SK-N-SH (cell line): ENCODE data around the gene SLC2A13. TPM values are rescaled to one million over a fixed set of nuclear protein-coding genes. Genes with fewer than 3 reads are reported as not detected.

ENCODE experiments used
- CTCF ChIA-PET: fragments of 300-600, 350-600 bp; formaldehyde crosslinking; extraction: SDS; loops from one replicate; lab custom pipeline; 2021; lab: Yijun Ruan, JAX
- POLR2A ChIA-PET: fragments of 350-600 bp; sonication (Branson Sonifier 250); formaldehyde crosslinking; extraction: SDS; loops from one replicate; lab custom pipeline; 2020; ENCODE audit warnings: antibody characterized with exemption, inconsistent platforms; lab: Yijun Ruan, JAX
- DNase-seq: peaks from one replicate; pipeline ENCODE4 v3.0.0; 2012
- H2AFZ ChIP-seq: fragments of 200-600 bp; sonication (generic); 2 replicates; pipeline ENCODE4 v1.8.1; 2016; ENCODE audit warnings: antibody characterized with exemption, mild to moderate bottlenecking, low read depth
- H3F3A ChIP-seq: fragments of 200-600 bp; sonication (generic); replicated peaks from 2 replicates; pipeline ENCODE3; 2016; ENCODE audit warnings: antibody characterized with exemption, mild to moderate bottlenecking; ENCODE audit not compliant: insufficient read depth
- H3K27ac ChIP-seq, 2 experiments: fragments of 200-500 bp in 1 of 2; fragments of 200-600 bp in 1 of 2; sonication (Bioruptor generic) in 1 of 2; sonication (generic), shearing (Covaris generic) in 1 of 2; 2 replicates each; pipeline versions ENCODE4 v1.5.1 to v1.6.1; 2014 to 2016; ENCODE audit warnings: low read depth in 2 of 2, inconsistent platforms in 1 of 2, low read length in 1 of 2, mild to moderate bottlenecking in 1 of 2, mixed read lengths in 1 of 2
- H3K27me3 ChIP-seq: fragments of 200-600 bp; sonication (generic), shearing (Covaris generic); 2 replicates; pipeline ENCODE4 v1.6.1; 2016; ENCODE audit warnings: mixed run types; ENCODE audit not compliant: insufficient read depth
- H3K36me3 ChIP-seq, 2 experiments: fragments of 200-500 bp in 1 of 2; fragments of 200-600 bp in 1 of 2; sonication (Bioruptor generic) in 1 of 2; sonication (generic) in 1 of 2; replicated peaks in 1 of 2; 2 replicates each; pipeline versions ENCODE3 to v1.5.1; 2014 to 2016; ENCODE audit warnings: low read length in 1 of 2, mild to moderate bottlenecking in 1 of 2; ENCODE audit not compliant: insufficient read depth in 2 of 2, control insufficient read depth in 1 of 2
- H3K4me1 ChIP-seq, 2 experiments: fragments of 200-500 bp in 1 of 2; fragments of 200-600 bp in 1 of 2; sonication (Bioruptor generic) in 1 of 2; sonication (generic), shearing (Covaris generic) in 1 of 2; 2 replicates each; pipeline versions ENCODE4 v1.5.1 to v1.6.1; 2014 to 2016; ENCODE audit warnings: low read depth in 1 of 2, low read length in 1 of 2, mixed run types in 1 of 2; ENCODE audit not compliant: insufficient read depth in 2 of 2, control insufficient read depth in 1 of 2
- H3K4me2 ChIP-seq: fragments of 200-600 bp; sonication (generic), shearing (Covaris generic); 2 replicates; pipeline ENCODE4 v1.6.1; 2017; ENCODE audit warnings: mixed run types
- H3K4me3 ChIP-seq, 2 experiments: fragments of 200-500 bp in 1 of 2; fragments of 200-600 bp in 1 of 2; sonication (Bioruptor generic) in 1 of 2; sonication (generic), shearing (Covaris generic) in 1 of 2; 2 replicates each; pipeline versions ENCODE4 v1.5.1 to v1.8.1; 2014 to 2016; ENCODE audit warnings: low read depth in 2 of 2, inconsistent platforms in 1 of 2, low read length in 1 of 2, mild to moderate bottlenecking in 1 of 2, mixed read lengths in 1 of 2, moderate library complexity in 1 of 2
- H3K79me2 ChIP-seq: fragments of 200-600 bp; sonication (generic); 2 replicates; pipeline ENCODE4 v1.8.1; 2017; ENCODE audit warnings: mild to moderate bottlenecking; ENCODE audit not compliant: insufficient read depth
- H3K9ac ChIP-seq: fragments of 200-600 bp; sonication (generic); 2 replicates; pipeline ENCODE4 v1.6.1; 2017; ENCODE audit warnings: mixed run types
- H3K9me2 ChIP-seq: fragments of 200-600 bp; sonication (generic); 2 replicates; pipeline ENCODE4 v1.6.1; 2017; ENCODE audit warnings: mixed run types
- H3K9me3 ChIP-seq: fragments of 200-600 bp; sonication (generic); 2 replicates; pipeline ENCODE4 v1.6.1; 2017; ENCODE audit warnings: mixed run types, mild to moderate bottlenecking, moderate library complexity
- H4K20me1 ChIP-seq: fragments of 200-600 bp; sonication (generic); 2 replicates; pipeline ENCODE4 v1.6.1; 2017; ENCODE audit warnings: mild to moderate bottlenecking, mixed run types; ENCODE audit not compliant: insufficient read depth
- CHD2 ChIP-seq: fragments of 150-350 bp; IDR thresholded peaks from 2 replicates; pipeline ENCODE4 v1.6.1; 2018; ENCODE audit warnings: low read length; ENCODE audit not compliant: partially characterized antibody
- ELF1 ChIP-seq: IDR thresholded peaks from 2 replicates; pipeline ENCODE4 v1.4.0; 2012
- EP300 ChIP-seq, 2 experiments: IDR thresholded peaks; 2 replicates each; pipeline versions ENCODE4 v1.4.0 to v1.6.1; 2012; ENCODE audit warnings: borderline replicate concordance in 1 of 2, low read depth in 1 of 2, low read length in 1 of 2
- FOXM1 ChIP-seq: IDR thresholded peaks from 2 replicates; pipeline ENCODE4 v1.4.0; 2012; ENCODE audit warnings: low read depth, mild to moderate bottlenecking
- GABPA ChIP-seq: IDR thresholded peaks from 2 replicates; pipeline ENCODE4 v1.4.0; 2012; ENCODE audit warnings: low read depth, mild to moderate bottlenecking
- GATA2 ChIP-seq: sonication (generic); formaldehyde crosslinking; IDR thresholded peaks from 2 replicates; pipeline ENCODE4 v1.5.0; 2020; ENCODE audit warnings: mild to moderate bottlenecking, missing genetic modification reagents
- IRF3 ChIP-seq: fragments of 150-350 bp; IDR thresholded peaks from 2 replicates; pipeline ENCODE4 v1.6.1; 2016; ENCODE audit warnings: mild to moderate bottlenecking, low read depth, low read length
- JUND ChIP-seq: IDR thresholded peaks from 2 replicates; pipeline ENCODE4 v1.4.0; 2012
- MXI1 ChIP-seq: IDR thresholded peaks from 2 replicates; pipeline ENCODE4 v1.6.1; 2012; ENCODE audit warnings: mild to moderate bottlenecking, low read depth, low read length, improper control_type of control experiment
- RXRA ChIP-seq: IDR thresholded peaks from 2 replicates; pipeline ENCODE4 v1.4.0; 2012; ENCODE audit warnings: low read depth, mild to moderate bottlenecking, borderline replicate concordance
- SMC3 ChIP-seq: IDR thresholded peaks from 2 replicates; pipeline ENCODE4 v1.6.1; 2012; ENCODE audit warnings: low read depth, low read length, improper control_type of control experiment
- TAF1 ChIP-seq: IDR thresholded peaks from 2 replicates; pipeline ENCODE4 v1.6.1; 2012; ENCODE audit warnings: low read depth, mild to moderate bottlenecking, low read length, moderate library complexity, borderline replicate concordance
- TEAD4 ChIP-seq: IDR thresholded peaks from 2 replicates; pipeline ENCODE4 v1.4.0; 2012; ENCODE audit warnings: mild to moderate bottlenecking, borderline replicate concordance; ENCODE audit not compliant: insufficient read depth
- USF1 ChIP-seq: IDR thresholded peaks from 2 replicates; pipeline ENCODE4 v1.4.0; 2012; ENCODE audit warnings: low read depth, borderline replicate concordance
- WGBS: methylation state at CpG from one replicate; pipeline ENCODE4 v1.1.6; 2017; ENCODE audit warnings: low lambda C conversion rate; 5-methylcytosine and 5-hydroxymethylcytosine counted together
- polyA plus RNA-seq, 3 experiments: library from polyadenylated mRNA; depleted of rRNA; stranded (reverse); fragments of >200 nt; gene quantifications; 2 replicates each; pipeline ENCODE4 v1.2.3, GENCODE V29; 2012
- TF ChIP-seq, protein P1 (sequence below): IDR thresholded peaks from 2 replicates; pipeline ENCODE4 v1.4.0; 2012; ENCODE audit warnings: low read depth, borderline replicate concordance
- TF ChIP-seq, protein P2 (sequence below): IDR thresholded peaks from 2 replicates; pipeline ENCODE4 v1.4.0; 2012; ENCODE audit warnings: low read depth

The SLC2A13 gene
- polyA plus RNA-seq, 1 of the 3 experiments (the other 2 are of a cell fraction), result 0.21 TPM

DNA sequence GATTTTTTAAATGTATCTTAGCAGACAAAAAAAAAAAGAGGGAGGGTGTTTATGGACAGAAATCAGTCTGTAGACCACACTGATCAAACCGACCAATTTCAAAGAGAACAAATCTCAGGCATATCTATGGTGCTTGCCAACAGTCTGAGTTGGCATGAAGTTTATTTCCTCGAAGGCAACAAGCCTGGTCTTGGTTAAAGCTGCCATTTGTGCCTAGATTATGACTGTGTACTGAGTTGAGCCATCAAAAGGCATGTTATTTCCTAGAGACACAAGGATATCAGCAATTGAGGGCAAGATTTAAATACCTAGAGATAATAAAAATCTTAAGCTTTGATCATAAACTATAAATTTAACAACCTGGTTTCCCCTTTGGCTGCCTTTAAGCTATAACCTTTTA is 119.2 kb downstream of the SLC2A13 start:
- H4K20me1 ChIP-seq, result no peaks in the 10 kb centered on the region
- H3K9me2 ChIP-seq, result no peaks in the 10 kb centered on the region
- no peak overlapping the region for H2AFZ ChIP-seq
- no peak for DNase-seq
- H3F3A ChIP-seq, result no peaks in the 10 kb centered on the region
- H3K27ac ChIP-seq, result no peak overlapping the region
- no peak overlapping the region for H3K4me3 ChIP-seq
- H3K4me2 ChIP-seq, result no peak overlapping the region
- TF ChIP-seq MXI1 (no peak), USF1 (no peak), JUND (no peak), TEAD4 (no peak), FOXM1 (no peak), SMC3 (no peak)
- no peaks in the 10 kb centered on the region for H3K36me3 ChIP-seq
- no peaks in the 10 kb centered on the region for H3K79me2 ChIP-seq
- no peaks in the 10 kb centered on the region for H3K9me3 ChIP-seq
- ChIA-PET CTCF (interaction anchor here (1.4 to 1.6 kb wide), 2 partner anchors 19 to 222 kb away, joined by 3 to 4 read pairs; no protein-coding TSS in a partner anchor), POLR2A (no interaction called here)
- no peak overlapping the region for H3K9ac ChIP-seq
- H3K27me3 ChIP-seq, result no peaks in the 10 kb centered on the region
- H3K4me1 ChIP-seq, result no peaks in the 10 kb centered on the region
- 42% methylated on average over 2 of the region's 2 CpGs for whole genome bisulfite sequencing

DNA sequence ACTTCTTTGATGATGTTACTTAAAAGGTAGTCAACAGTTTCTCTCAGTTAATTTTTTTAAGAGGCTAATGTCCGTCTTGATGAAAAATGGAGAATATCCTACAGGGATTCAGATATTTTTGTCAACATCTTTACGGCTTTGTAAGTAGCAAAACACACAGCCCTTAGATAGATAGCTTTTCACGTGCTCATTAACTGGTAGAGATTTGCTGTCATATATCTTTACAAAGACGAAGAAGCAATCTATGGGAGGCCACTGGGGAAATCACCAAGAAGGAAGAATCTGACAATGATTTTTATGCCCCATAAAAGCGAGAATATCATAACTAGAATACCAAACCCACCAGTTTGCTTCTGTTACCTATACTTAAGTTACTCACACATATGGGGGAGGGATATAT is 121.2 kb downstream of the SLC2A13 start:
- no peaks in the 10 kb centered on the region for H3K4me1 ChIP-seq
- CTCF ChIA-PET, result interaction anchor here (0.8 kb wide), 1 partner anchor 220 kb away, joined by 4 read pairs; no protein-coding TSS in a partner anchor
- H3K4me3 ChIP-seq, result no peak overlapping the region
- H3K4me2 ChIP-seq, result no peak overlapping the region
- no peaks in the 10 kb centered on the region for H3K79me2 ChIP-seq
- H3K36me3 ChIP-seq, result no peaks in the 10 kb centered on the region
- H3K27me3 ChIP-seq, result no peaks in the 10 kb centered on the region
- H3K9me2 ChIP-seq, result no peaks in the 10 kb centered on the region
- no peak for DNase-seq
- no peak overlapping the region for H2AFZ ChIP-seq
- H4K20me1 ChIP-seq, result no peaks in the 10 kb centered on the region
- 65% methylated on average over 5 of the region's 5 CpGs for WGBS
- POLR2A ChIA-PET, result no interaction called here
- no peaks in the 10 kb centered on the region for H3F3A ChIP-seq
- no peak for TF ChIP-seq IRF3
- no peak for TF ChIP-seq GATA2
- no peak for TF ChIP-seq JUND
- H3K27ac ChIP-seq, result no peak overlapping the region
- no peak overlapping the region for H3K9ac ChIP-seq
- no peaks in the 10 kb centered on the region for H3K9me3 ChIP-seq

- POLR2A ChIA-PET, result no interaction called here
- H2AFZ ChIP-seq, result no peak overlapping the region
- no peaks in the 10 kb centered on the region for H3K27me3 ChIP-seq
- 43% methylated on average over 5 of the region's 5 CpGs for WGBS
- no peak overlapping the region for H3K4me2 ChIP-seq
- H3K36me3 ChIP-seq, result no peaks in the 10 kb centered on the region
- H3K4me1 ChIP-seq, result no peaks in the 10 kb centered on the region
- H3K4me3 ChIP-seq, result no peak overlapping the region
- H3K9me2 ChIP-seq, result no peaks in the 10 kb centered on the region
- CTCF ChIA-PET, result interaction anchor here (0.8 to 1.6 kb wide), 3 partner anchors 14 to 19 kb away, joined by 3 to 4 read pairs (median 4); no protein-coding TSS in a partner anchor
- no peaks in the 10 kb centered on the region for H4K20me1 ChIP-seq
- H3K9ac ChIP-seq, result no peak overlapping the region
- H3K27ac ChIP-seq, result no peak overlapping the region
- no peaks in the 10 kb centered on the region for H3K9me3 ChIP-seq
- H3K79me2 ChIP-seq, result no peaks in the 10 kb centered on the region
- H3F3A ChIP-seq, result no peaks in the 10 kb centered on the region
- no peak for DNase-seq
- no peak for TF ChIP-seq MXI1
- TF ChIP-seq, protein P1, sequence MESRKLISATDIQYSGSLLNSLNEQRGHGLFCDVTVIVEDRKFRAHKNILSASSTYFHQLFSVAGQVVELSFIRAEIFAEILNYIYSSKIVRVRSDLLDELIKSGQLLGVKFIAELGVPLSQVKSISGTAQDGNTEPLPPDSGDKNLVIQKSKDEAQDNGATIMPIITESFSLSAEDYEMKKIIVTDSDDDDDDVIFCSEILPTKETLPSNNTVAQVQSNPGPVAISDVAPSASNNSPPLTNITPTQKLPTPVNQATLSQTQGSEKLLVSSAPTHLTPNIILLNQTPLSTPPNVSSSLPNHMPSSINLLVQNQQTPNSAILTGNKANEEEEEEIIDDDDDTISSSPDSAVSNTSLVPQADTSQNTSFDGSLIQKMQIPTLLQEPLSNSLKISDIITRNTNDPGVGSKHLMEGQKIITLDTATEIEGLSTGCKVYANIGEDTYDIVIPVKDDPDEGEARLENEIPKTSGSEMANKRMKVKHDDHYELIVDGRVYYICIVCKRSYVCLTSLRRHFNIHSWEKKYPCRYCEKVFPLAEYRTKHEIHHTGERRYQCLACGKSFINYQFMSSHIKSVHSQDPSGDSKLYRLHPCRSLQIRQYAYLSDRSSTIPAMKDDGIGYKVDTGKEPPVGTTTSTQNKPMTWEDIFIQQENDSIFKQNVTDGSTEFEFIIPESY, result no peak
- no peak for TF ChIP-seq GATA2
- no peak for TF ChIP-seq JUND
- TF ChIP-seq RXRA, result no peak
- TF ChIP-seq, protein P2, sequence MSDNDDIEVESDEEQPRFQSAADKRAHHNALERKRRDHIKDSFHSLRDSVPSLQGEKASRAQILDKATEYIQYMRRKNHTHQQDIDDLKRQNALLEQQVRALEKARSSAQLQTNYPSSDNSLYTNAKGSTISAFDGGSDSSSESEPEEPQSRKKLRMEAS, result no peak
- TF ChIP-seq SMC3, result no peak
- no peak for TF ChIP-seq CHD2
- TF ChIP-seq ELF1, result no peak
- no peak for TF ChIP-seq GABPA
- TF ChIP-seq USF1, result no peak
- no peak for TF ChIP-seq TAF1
- no peak for TF ChIP-seq EP300 (IDR thresholded peaks at IDR 0.05; ENCODE audit: borderline replicate concordance in 1 of 2, low read depth in 1 of 2, low read length in 1 of 2)
These were observed 130.4 kb downstream of the SLC2A13 start for GRCh38 chr12:39975374-39975918.
